ENCODE results near the gene INTS7.
"Not testable (repeated sequence)": the region's sequence is repeated elsewhere in the genome, so short reads cannot be mapped to it uniquely, and the experiment has no call there.

INTS7 gene

GRCh38 chr1:211929683-211930082, 105.7 kb downstream of the INTS7 start:
- DNase-seq = no peak

GRCh38 chr1:211928993-211929637, 106.2 kb downstream of the INTS7 start:
- no peak for DNase-seq

GRCh38 chr1:211928290-211928801, 107.0 kb downstream of the INTS7 start:
- DNase-seq = no peak

GRCh38 chr1:211925016-211925415, 110.3 kb downstream of the INTS7 start:
- no peak for DNase-seq

GRCh38 chr1:211924256-211924655, 111.1 kb downstream of the INTS7 start:
- no peak for DNase-seq

- DNase-seq = no peak
Measured at GRCh38 chr1:211923095-211923494, 112.3 kb downstream of the INTS7 start.

GRCh38 chr1:211921579-211922095, 113.7 kb downstream of the INTS7 start:
- DNase-seq = no peak

GRCh38 chr1:211920602-211921226, 114.6 kb downstream of the INTS7 start:
- no peak for DNase-seq

- DNase-seq = no peak
Measured at GRCh38 chr1:211920141-211920572, 115.2 kb downstream of the INTS7 start.

GRCh38 chr1:211918843-211919414, 116.4 kb downstream of the INTS7 start:
- no peak for DNase-seq

- DNase-seq = not testable (repeated sequence)
Measured at GRCh38 chr1:211916458-211916857, 118.9 kb downstream of the INTS7 start.

GRCh38 chr1:211915924-211916323, 119.4 kb downstream of the INTS7 start:
- DNase-seq = no peak

- no peak for DNase-seq
Measured at GRCh38 chr1:211912844-211913432, 122.4 kb downstream of the INTS7 start.

- DNase-seq = no peak
Measured at GRCh38 chr1:211912038-211912437, 123.3 kb downstream of the INTS7 start.

GRCh38 chr1:211910913-211911485, 124.4 kb downstream of the INTS7 start:
- DNase-seq = no peak

GRCh38 chr1:211910113-211910884, 125.1 kb downstream of the INTS7 start:
- DNase-seq = no peak

GRCh38 chr1:211909395-211909794, 126.0 kb downstream of the INTS7 start:
- DNase-seq = no peak

- no peak for DNase-seq
Measured at GRCh38 chr1:211908951-211909350, 126.4 kb downstream of the INTS7 start.

- no peak for DNase-seq
Measured at GRCh38 chr1:211908453-211908852, 126.9 kb downstream of the INTS7 start.

GRCh38 chr1:211903490-211904245, 131.7 kb downstream of the INTS7 start:
- no peak for DNase-seq

- DNase-seq = no peak
Measured at GRCh38 chr1:211902624-211903291, 132.6 kb downstream of the INTS7 start.

Data from activated T-cell treated with anti-CD3 and anti-CD28 coated beads, Interleukin-2, amount 50 U/mL, for 48 hours (primary cell).